ENCODE results near the gene THBS2. TPM values are rescaled to one million over a fixed set of nuclear protein-coding genes. Genes with fewer than 3 reads are reported as not detected.
"Not testable (repeated sequence)": the region's sequence is repeated elsewhere in the genome, so short reads cannot be mapped to it uniquely, and the experiment has no call there.

Gene THBS2
- total RNA-seq (2022) = 0.05 TPM in 1 of 2 replicates, not detected in the other
- Bru-seq, nascent RNA = not detected
- BruChase-seq, experiment 1, labeled RNA remaining after a 6-hour chase = percentile 10 among the genes with signal in this experiment
- BruChase-seq, experiment 2, labeled RNA remaining after a 2-hour chase = not detected
- long read RNA-seq, partial matches to known transcripts = 1 of 1 reads
- long read RNA-seq, other reads (novel, unspliced or antisense) = 0 of 1 reads

- Mint-ChIP-seq H3K4me1 (ENCODE audit: insufficient read depth, unreplicated experiment) (peaks cover 6% of the 10 kb centered on the region), H3K27me3 (ENCODE audit: insufficient read depth, unreplicated experiment) (no peaks in the 10 kb centered on the region), H3K9me3 (ENCODE audit: unreplicated experiment) (no peaks in the 10 kb centered on the region), H3K27ac (ENCODE audit: low read depth, unreplicated experiment) (no peak within 1 kb of the TSS), H3K36me3 (ENCODE audit: insufficient read depth, unreplicated experiment) (peaks cover 7% of the 10 kb centered on the region), H3K4me3 (ENCODE audit: unreplicated experiment) (no peak within 1 kb of the TSS)
- DNase-seq (ENCODE audit: unreplicated experiment) = no peak
- ChIA-PET POLR2A (interaction anchor here (0.7 kb wide), 1 partner anchor 15 kb away, joined by 3 read pairs; no protein-coding TSS in a partner anchor), CTCF (interaction anchor here (0.5 to 1.1 kb wide), 3 partner anchors 10 to 1287 kb away, joined by 3 to 4 read pairs (median 3); no protein-coding TSS in a partner anchor)
- TF ChIP-seq, protein P1, sequence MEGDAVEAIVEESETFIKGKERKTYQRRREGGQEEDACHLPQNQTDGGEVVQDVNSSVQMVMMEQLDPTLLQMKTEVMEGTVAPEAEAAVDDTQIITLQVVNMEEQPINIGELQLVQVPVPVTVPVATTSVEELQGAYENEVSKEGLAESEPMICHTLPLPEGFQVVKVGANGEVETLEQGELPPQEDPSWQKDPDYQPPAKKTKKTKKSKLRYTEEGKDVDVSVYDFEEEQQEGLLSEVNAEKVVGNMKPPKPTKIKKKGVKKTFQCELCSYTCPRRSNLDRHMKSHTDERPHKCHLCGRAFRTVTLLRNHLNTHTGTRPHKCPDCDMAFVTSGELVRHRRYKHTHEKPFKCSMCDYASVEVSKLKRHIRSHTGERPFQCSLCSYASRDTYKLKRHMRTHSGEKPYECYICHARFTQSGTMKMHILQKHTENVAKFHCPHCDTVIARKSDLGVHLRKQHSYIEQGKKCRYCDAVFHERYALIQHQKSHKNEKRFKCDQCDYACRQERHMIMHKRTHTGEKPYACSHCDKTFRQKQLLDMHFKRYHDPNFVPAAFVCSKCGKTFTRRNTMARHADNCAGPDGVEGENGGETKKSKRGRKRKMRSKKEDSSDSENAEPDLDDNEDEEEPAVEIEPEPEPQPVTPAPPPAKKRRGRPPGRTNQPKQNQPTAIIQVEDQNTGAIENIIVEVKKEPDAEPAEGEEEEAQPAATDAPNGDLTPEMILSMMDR (IDR thresholded peaks at IDR 0.05; ENCODE audit: unreplicated experiment) = no peak
- intact Hi-C loops (cut with micrococcal nuclease) = no loop called here
- no TSS peak for BruUV-seq (replicated peaks)
Observed at GRCh38 chr6:169253337-169254238, at the start of gene THBS2. TSS of gene THBS2 (minus strand) at chr6:169253846. CDS start at chr6:169250784, 3,062 bp downstream.

DNA sequence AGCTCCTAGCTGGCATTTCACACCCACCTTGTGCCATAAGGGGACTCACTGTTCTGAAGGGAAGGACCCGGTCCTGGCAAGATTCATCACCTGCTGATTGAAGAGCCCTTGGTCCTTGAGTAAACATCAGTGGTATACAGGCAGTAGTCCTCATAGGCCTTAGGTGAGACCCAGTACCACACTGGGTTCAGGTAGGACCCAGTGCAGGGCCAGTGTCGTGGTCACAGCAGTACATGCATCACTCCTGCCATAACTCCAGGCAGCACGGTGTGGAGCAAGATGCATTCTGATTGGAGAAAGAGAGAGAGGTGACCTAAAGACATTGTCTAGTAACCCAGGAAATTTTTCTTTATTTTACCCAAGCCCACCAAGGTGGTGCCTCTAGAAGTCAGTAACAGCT lies 49.1 kb upstream of the THBS2 start:
- Mint-ChIP-seq H3K9me3 (ENCODE audit: unreplicated experiment) (peaks cover 12% of the 10 kb centered on the region), H3K27me3 (ENCODE audit: insufficient read depth, unreplicated experiment) (no peaks in the 10 kb centered on the region), H3K4me1 (ENCODE audit: insufficient read depth, unreplicated experiment) (no peaks in the 10 kb centered on the region), H3K27ac (ENCODE audit: low read depth, unreplicated experiment) (no peak overlapping the region), H3K4me3 (ENCODE audit: unreplicated experiment) (no peak overlapping the region), H3K36me3 (ENCODE audit: insufficient read depth, unreplicated experiment) (no peaks in the 10 kb centered on the region)
- ChIA-PET POLR2A (no interaction called here), CTCF (no interaction called here)
- no peak for DNase-seq (ENCODE audit: unreplicated experiment)
- intact Hi-C loops (cut with micrococcal nuclease) = no loop called here
- BruUV-seq (replicated peaks) = no TSS peak
- TF ChIP-seq, protein P1 (IDR thresholded peaks at IDR 0.05; ENCODE audit: unreplicated experiment) = no peak

GRCh38 chr6:169302255-169302654 lies 48.6 kb upstream of the THBS2 start:
- DNase-seq (ENCODE audit: unreplicated experiment) = no peak
- peaks cover 12% of the 10 kb centered on the region for H3K9me3 Mint-ChIP-seq (ENCODE audit: unreplicated experiment)
- BruUV-seq (replicated peaks) = no TSS peak
- no peaks in the 10 kb centered on the region for H3K4me1 Mint-ChIP-seq (ENCODE audit: insufficient read depth, unreplicated experiment)
- POLR2A ChIA-PET = no interaction called here
- no peak overlapping the region for H3K4me3 Mint-ChIP-seq (ENCODE audit: unreplicated experiment)
- no peaks in the 10 kb centered on the region for H3K27me3 Mint-ChIP-seq (ENCODE audit: insufficient read depth, unreplicated experiment)
- TF ChIP-seq, protein P1 (IDR thresholded peaks at IDR 0.05; ENCODE audit: unreplicated experiment) = no peak
- CTCF ChIA-PET = no interaction called here
- no peak overlapping the region for H3K27ac Mint-ChIP-seq (ENCODE audit: low read depth, unreplicated experiment)
- no peaks in the 10 kb centered on the region for H3K36me3 Mint-ChIP-seq (ENCODE audit: insufficient read depth, unreplicated experiment)
- intact Hi-C loops (cut with micrococcal nuclease) = no loop called here

GRCh38 chr6:169300916-169301315 lies 47.3 kb upstream of the THBS2 start:
- no peak overlapping the region for H3K27ac Mint-ChIP-seq (ENCODE audit: low read depth, unreplicated experiment)
- CTCF ChIA-PET = interaction anchor here (0.5 kb wide), 1 partner anchor 201 kb away, joined by 3 read pairs; no protein-coding TSS in a partner anchor
- POLR2A ChIA-PET = interaction anchor here (0.8 kb wide), 1 partner anchor 315 kb away, joined by 3 read pairs; no protein-coding TSS in a partner anchor
- H3K36me3 Mint-ChIP-seq (ENCODE audit: insufficient read depth, unreplicated experiment) = no peaks in the 10 kb centered on the region
- intact Hi-C loops (cut with micrococcal nuclease) = no loop called here
- H3K27me3 Mint-ChIP-seq (ENCODE audit: insufficient read depth, unreplicated experiment) = no peaks in the 10 kb centered on the region
- no TSS peak for BruUV-seq (replicated peaks)
- no peak for DNase-seq (ENCODE audit: unreplicated experiment)
- H3K9me3 Mint-ChIP-seq (ENCODE audit: unreplicated experiment) = peaks cover 9% of the 10 kb centered on the region
- TF ChIP-seq, protein P1 (IDR thresholded peaks at IDR 0.05; ENCODE audit: unreplicated experiment) = no peak
- H3K4me1 Mint-ChIP-seq (ENCODE audit: insufficient read depth, unreplicated experiment) = peaks cover 6% of the 10 kb centered on the region
- H3K4me3 Mint-ChIP-seq (ENCODE audit: unreplicated experiment) = no peak overlapping the region

DNA sequence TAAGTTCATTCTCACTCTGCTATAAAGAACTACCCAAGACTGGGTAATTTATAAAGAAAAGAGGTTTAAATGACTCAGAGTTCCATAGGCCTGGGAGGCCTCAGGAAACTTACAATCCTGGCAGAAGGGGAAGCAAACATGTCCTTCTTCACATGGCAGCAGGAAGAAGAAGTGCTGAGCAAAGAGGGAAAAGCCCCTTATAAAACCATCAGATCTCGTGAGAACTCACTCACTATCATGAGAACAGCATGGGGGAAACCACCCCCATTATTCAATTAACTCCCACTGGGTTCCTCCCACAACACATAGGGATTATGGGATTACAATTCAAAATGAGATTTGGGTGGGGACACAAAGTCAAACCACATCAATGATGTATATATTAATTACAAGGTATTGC lies 45.0 kb upstream of the THBS2 start:
- H3K4me3 Mint-ChIP-seq (ENCODE audit: unreplicated experiment); CTCF ChIA-PET; BruUV-seq (replicated peaks); H3K36me3 Mint-ChIP-seq (ENCODE audit: insufficient read depth, unreplicated experiment); DNase-seq (ENCODE audit: unreplicated experiment); H3K4me1 Mint-ChIP-seq (ENCODE audit: insufficient read depth, unreplicated experiment); H3K27me3 Mint-ChIP-seq (ENCODE audit: insufficient read depth, unreplicated experiment); H3K27ac Mint-ChIP-seq (ENCODE audit: low read depth, unreplicated experiment); H3K9me3 Mint-ChIP-seq (ENCODE audit: unreplicated experiment); POLR2A ChIA-PET; intact Hi-C loops (cut with micrococcal nuclease): not testable (repeated sequence)
